ENCODE measurements around the gene STYXL1.

- TF ChIP-seq CTCF (IDR thresholded peaks at IDR 0.05; ENCODE audit: low read depth, low read length, poor library complexity, severe bottlenecking) (no peak), EZH2phosphoT487 (IDR thresholded peaks at IDR 0.05; ENCODE audit: borderline replicate concordance, low read length) (no peak)
These were observed 85.0 kb downstream of the STYXL1 start for GRCh38 chr7:75962607-75963380.
